ENCODE results near the gene MGLL.

MGLL gene

GRCh38 chr3:127780536-127781400 is 41.5 kb downstream of the MGLL start:
- Histone ChIP-seq H3K9me2 (replicated peaks; ENCODE audit: insufficient read depth, low read length) (no peaks in the 10 kb centered on the region), H3K36me3 (replicated peaks; ENCODE audit: insufficient read depth, low read length) (no peaks in the 10 kb centered on the region), H3K4me1 (ENCODE audit: low read length) (0 out of 2 replicates have a peak, but pooled peaks cover 4% of the 10 kb centered on the region), H2AFZ (ENCODE audit: low read length) (no peak overlapping the region), H3K27ac (ENCODE audit: low read length) (no peak overlapping the region), H3K4me2 (ENCODE audit: low read depth, low read length) (no peak overlapping the region), H3K4me3 (ENCODE audit: low read length) (no peak overlapping the region), H4K20me1 (ENCODE audit: insufficient read depth, low read length) (no peaks in the 10 kb centered on the region), H3K9ac (ENCODE audit: low read length) (no peak overlapping the region), H3K79me2 (ENCODE audit: low read length) (no peaks in the 10 kb centered on the region), H3K9me3 (replicated peaks; ENCODE audit: insufficient read depth, low read length) (no peaks in the 10 kb centered on the region), H3F3A (ENCODE audit: insufficient read depth, low read length) (no peaks in the 10 kb centered on the region), H3K27me3 (replicated peaks; ENCODE audit: insufficient read depth, low read length) (no peaks in the 10 kb centered on the region)
- no peak for DNase-seq
- TF ChIP-seq CTCF (IDR thresholded peaks at IDR 0.05; ENCODE audit: low read length) = no peak
- no peak for TF ChIP-seq EZH2 (optimal IDR thresholded peaks at IDR 0.05; ENCODE audit: low read depth, low read length)
- no peak for TF ChIP-seq EZH2phosphoT487 (IDR thresholded peaks at IDR 0.05; ENCODE audit: low read length)

- no peak overlapping the region for H3K27ac ChIP-seq (ENCODE audit: low read length)
- H3K27me3 ChIP-seq (replicated peaks; ENCODE audit: insufficient read depth, low read length) = no peaks in the 10 kb centered on the region
- H3K36me3 ChIP-seq (replicated peaks; ENCODE audit: insufficient read depth, low read length) = no peaks in the 10 kb centered on the region
- H3K79me2 ChIP-seq (ENCODE audit: low read length) = no peaks in the 10 kb centered on the region
- H3K4me1 ChIP-seq (ENCODE audit: low read length) = 0 out of 2 replicates have a peak, but pooled peaks cover 4% of the 10 kb centered on the region
- no peaks in the 10 kb centered on the region for H4K20me1 ChIP-seq (ENCODE audit: insufficient read depth, low read length)
- no peaks in the 10 kb centered on the region for H3K9me2 ChIP-seq (replicated peaks; ENCODE audit: insufficient read depth, low read length)
- no peaks in the 10 kb centered on the region for H3K9me3 ChIP-seq (replicated peaks; ENCODE audit: insufficient read depth, low read length)
- H3K4me2 ChIP-seq (ENCODE audit: low read depth, low read length) = no peak overlapping the region
- no peak overlapping the region for H3K4me3 ChIP-seq (ENCODE audit: low read length)
- H2AFZ ChIP-seq (ENCODE audit: low read length) = no peak overlapping the region
- no peak for DNase-seq
- TF ChIP-seq CTCF (IDR thresholded peaks at IDR 0.05; ENCODE audit: low read length) = no peak
- TF ChIP-seq EZH2 (optimal IDR thresholded peaks at IDR 0.05; ENCODE audit: low read depth, low read length) = no peak
- TF ChIP-seq EZH2phosphoT487 (IDR thresholded peaks at IDR 0.05; ENCODE audit: low read length) = no peak
- H3K9ac ChIP-seq (ENCODE audit: low read length) = no peak overlapping the region
- H3F3A ChIP-seq (ENCODE audit: insufficient read depth, low read length) = no peaks in the 10 kb centered on the region
These were observed 42.6 kb downstream of the MGLL start for GRCh38 chr3:127779747-127780146.

GRCh38 chr3:127777921-127778656 is 44.2 kb downstream of the MGLL start:
- H3K79me2 ChIP-seq (ENCODE audit: low read length) = no peaks in the 10 kb centered on the region
- H3K4me3 ChIP-seq (ENCODE audit: low read length) = no peak overlapping the region
- H3K36me3 ChIP-seq (replicated peaks; ENCODE audit: insufficient read depth, low read length) = no peaks in the 10 kb centered on the region
- H3K9me2 ChIP-seq (replicated peaks; ENCODE audit: insufficient read depth, low read length) = no peaks in the 10 kb centered on the region
- no peaks in the 10 kb centered on the region for H4K20me1 ChIP-seq (ENCODE audit: insufficient read depth, low read length)
- TF ChIP-seq CTCF (IDR thresholded peaks at IDR 0.05; ENCODE audit: low read length) (no peak), EZH2phosphoT487 (IDR thresholded peaks at IDR 0.05; ENCODE audit: low read length) (no peak), EZH2 (optimal IDR thresholded peaks at IDR 0.05; ENCODE audit: low read depth, low read length) (no peak)
- no peak overlapping the region for H3K9ac ChIP-seq (ENCODE audit: low read length)
- DNase-seq = no peak
- H3K4me2 ChIP-seq (ENCODE audit: low read depth, low read length) = no peak overlapping the region
- H3K9me3 ChIP-seq (replicated peaks; ENCODE audit: insufficient read depth, low read length) = no peaks in the 10 kb centered on the region
- no peak overlapping the region for H3K27ac ChIP-seq (ENCODE audit: low read length)
- no peaks in the 10 kb centered on the region for H3K27me3 ChIP-seq (replicated peaks; ENCODE audit: insufficient read depth, low read length)
- no peaks in the 10 kb centered on the region for H3F3A ChIP-seq (ENCODE audit: insufficient read depth, low read length)
- H3K4me1 ChIP-seq (ENCODE audit: low read length) = 0 out of 2 replicates have a peak, but pooled peaks cover 4% of the 10 kb centered on the region
- H2AFZ ChIP-seq (ENCODE audit: low read length) = no peak overlapping the region

All from MM.1S (cell line).